Testis (tissue), 2 donors: ENCODE data around the gene SERPINB7.

Experiments
- CTCF ChIP-seq, 3 experiments: fragments of 450-650 bp in 2 of 3; fragments of 200-600 bp in 1 of 3; sonication (generic) in 1 of 3; IDR thresholded peaks; one replicate each; pipeline ENCODE4 v1.5.1; 2016 to 2019; ENCODE audit warnings: antibody characterized with exemption in 3 of 3, mild to moderate bottlenecking in 2 of 3, moderate library complexity in 1 of 3
- POLR2A ChIP-seq: fragments of 450-650 bp; IDR thresholded peaks from one replicate; pipeline ENCODE4 v1.6.1; 2017; ENCODE audit warnings: antibody characterized with exemption, mild to moderate bottlenecking, moderate library complexity

DNA sequence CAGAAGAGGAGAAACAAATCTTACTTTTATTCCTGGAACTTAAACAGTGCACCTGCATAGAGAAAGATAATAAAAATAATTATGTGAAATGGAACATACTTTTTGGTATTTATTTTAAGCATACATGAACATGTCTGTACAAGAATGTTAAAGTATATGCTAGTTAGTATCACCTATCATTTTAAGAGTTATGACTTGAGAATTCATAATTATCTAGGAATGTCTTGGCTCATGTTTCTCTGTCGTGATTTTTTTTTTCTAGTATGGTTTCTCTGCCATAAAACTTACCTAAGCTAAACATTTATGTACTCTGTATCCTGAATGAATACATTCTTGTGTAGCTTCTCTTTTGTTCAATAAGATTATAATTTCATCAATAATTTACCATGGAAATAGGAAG is 4.2 kb downstream of the SERPINB7 start:
- TF ChIP-seq POLR2A (no peak), CTCF (IDR thresholded peaks at IDR 0.05) (no peak)
